Epithelial cell of proximal tubule (primary cell): ENCODE data around the gene KLHL42. TPM values are rescaled to one million over a fixed set of nuclear protein-coding genes. Genes with fewer than 3 reads are reported as not detected.

ENCODE experiments used
- DNase-seq: peaks from one replicate; pipeline ENCODE4 v3.0.0-alpha.2; 2011; ENCODE audit warnings: low read depth
- H3K4me3 ChIP-seq: 2 replicates; pipeline ENCODE4 v1.5.1; 2011; ENCODE audit warnings: low read depth, mild to moderate bottlenecking, low read length
- total RNA-seq: library from RNA; depleted of rRNA; stranded (reverse); fragments of >200 nt; gene quantifications from 2 replicates; pipeline ENCODE4 v1.2.3, GENCODE V29; 2015
- TF ChIP-seq, protein P1 (sequence below): conservative IDR thresholded peaks from 2 replicates; pipeline ENCODE4 v1.5.1; 2012; ENCODE audit warnings: low read depth, mild to moderate bottlenecking, low read length

Gene KLHL42
- total RNA-seq, 1 donor from 2014 or later = 16.9 TPM

DNA sequence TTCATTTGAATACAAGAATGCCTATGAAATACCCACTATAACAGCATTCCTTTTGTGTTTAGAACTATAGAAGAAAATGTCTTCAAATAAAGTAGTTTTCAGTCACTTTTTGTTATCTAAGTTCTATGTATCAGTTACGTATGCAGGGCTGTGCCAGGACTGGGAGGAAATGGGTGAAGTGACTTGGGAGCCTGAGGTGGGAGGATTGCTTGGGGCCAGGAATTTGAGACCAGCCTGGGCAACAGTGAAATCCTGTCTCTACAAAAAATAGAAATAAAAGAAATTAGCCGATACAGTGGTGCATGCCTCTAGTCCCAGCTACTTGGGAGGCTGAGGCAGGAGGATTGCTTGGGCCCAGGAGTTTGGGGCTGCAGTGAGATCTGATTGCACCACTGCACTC lies 22.9 kb downstream of the KLHL42 start:
- H3K4me3 ChIP-seq = no peak overlapping the region
- no peak for DNase-seq
- TF ChIP-seq, protein P1, sequence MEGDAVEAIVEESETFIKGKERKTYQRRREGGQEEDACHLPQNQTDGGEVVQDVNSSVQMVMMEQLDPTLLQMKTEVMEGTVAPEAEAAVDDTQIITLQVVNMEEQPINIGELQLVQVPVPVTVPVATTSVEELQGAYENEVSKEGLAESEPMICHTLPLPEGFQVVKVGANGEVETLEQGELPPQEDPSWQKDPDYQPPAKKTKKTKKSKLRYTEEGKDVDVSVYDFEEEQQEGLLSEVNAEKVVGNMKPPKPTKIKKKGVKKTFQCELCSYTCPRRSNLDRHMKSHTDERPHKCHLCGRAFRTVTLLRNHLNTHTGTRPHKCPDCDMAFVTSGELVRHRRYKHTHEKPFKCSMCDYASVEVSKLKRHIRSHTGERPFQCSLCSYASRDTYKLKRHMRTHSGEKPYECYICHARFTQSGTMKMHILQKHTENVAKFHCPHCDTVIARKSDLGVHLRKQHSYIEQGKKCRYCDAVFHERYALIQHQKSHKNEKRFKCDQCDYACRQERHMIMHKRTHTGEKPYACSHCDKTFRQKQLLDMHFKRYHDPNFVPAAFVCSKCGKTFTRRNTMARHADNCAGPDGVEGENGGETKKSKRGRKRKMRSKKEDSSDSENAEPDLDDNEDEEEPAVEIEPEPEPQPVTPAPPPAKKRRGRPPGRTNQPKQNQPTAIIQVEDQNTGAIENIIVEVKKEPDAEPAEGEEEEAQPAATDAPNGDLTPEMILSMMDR = no peak

DNA sequence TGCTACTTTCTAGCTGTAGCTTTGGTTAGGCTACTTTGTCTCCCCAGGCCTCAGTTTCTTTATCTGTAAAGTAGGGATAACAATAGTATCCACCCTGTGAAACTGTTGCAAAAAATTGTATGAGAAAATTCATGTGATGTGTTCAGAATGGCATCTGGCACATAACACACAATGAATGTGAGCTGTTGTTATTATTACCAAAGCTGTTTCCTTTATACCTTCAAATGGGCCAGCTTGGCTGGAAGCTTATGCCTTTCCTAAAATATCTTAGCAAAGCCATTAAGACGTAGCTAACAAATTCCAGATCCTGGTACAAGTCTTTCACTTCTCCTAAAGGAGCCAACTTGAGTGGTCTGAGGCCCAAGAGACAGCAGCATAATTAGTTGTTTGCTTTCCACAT lies 25.2 kb downstream of the KLHL42 start:
- no peak overlapping the region for H3K4me3 ChIP-seq
- TF ChIP-seq, protein P1 = no peak
- DNase-seq = no peak

DNA sequence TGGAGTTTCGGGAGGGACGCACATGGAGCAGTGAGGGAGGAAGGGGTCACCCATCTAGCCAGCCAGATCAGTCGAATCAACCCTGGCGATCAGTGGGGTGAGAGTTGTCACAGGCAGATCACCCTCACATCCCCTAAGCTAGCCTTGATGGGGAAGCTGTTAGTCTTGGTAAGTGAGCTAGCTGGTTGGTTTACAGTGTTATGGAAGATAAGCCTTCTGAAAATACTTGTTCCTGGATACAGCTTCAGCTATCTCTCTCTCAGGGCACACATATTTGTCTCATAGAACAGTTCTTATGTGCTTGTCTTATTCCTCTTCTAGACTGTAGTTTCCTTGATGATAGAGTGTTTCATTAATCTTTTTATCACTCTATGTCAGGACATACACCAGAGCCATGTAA lies 26.2 kb downstream of the KLHL42 start:
- TF ChIP-seq, protein P1 = no peak
- H3K4me3 ChIP-seq = no peak overlapping the region
- DNase-seq = no peak

DNA sequence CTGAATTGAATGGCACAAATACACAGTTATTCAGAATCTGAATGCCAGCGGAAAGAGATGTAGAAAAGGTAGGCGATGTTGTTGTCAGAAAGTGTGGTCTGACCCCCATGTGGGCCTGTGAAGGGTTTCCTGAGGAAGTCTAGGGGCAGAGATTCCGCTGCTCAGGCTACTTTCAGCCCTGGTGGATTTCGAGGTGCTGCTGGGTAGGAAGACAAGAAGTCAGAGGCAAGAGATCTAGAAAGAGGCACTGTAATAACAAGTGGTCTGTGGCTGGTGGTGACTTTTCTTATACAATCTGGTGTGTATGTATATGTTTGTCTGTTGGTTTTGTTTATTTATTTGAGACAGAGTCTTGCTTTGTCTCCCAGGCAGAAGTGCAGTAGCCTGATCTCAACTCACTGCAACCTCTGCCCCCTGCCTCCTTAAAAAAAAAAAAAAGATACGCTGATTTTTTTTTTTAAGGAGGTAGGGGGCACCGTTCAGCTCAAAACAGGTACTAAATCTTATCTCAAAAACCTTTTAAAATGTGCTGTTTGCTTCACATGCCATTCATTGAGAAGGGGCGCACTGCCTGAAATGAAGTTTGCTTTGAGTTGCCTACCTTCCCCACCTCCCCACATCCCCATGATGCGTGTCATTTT lies 27.1 kb downstream of the KLHL42 start:
- DNase-seq = no peak
- H3K4me3 ChIP-seq = no peak overlapping the region
- TF ChIP-seq, protein P1 = no peak

DNA sequence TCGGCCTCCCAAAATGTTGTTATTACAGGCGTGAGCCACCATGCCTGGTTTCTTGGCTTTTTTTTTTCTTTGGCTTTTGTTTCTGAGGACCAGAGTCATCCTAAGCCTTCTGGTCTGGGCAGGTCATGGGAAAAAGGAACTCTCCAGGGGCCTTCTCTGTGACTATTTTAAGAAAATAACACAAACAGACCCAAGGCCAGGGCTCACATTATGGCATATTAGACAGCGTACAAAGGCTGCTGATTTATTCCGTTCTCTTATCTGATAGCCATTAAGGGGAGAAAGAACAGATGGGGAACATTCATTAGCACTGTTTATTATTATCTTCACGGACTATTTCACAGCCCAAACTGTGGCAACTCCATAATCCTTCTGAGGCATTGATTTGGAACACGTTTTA lies 28.8 kb downstream of the KLHL42 start:
- DNase-seq = no peak
- TF ChIP-seq, protein P1 = no peak
- H3K4me3 ChIP-seq = no peak overlapping the region

DNA sequence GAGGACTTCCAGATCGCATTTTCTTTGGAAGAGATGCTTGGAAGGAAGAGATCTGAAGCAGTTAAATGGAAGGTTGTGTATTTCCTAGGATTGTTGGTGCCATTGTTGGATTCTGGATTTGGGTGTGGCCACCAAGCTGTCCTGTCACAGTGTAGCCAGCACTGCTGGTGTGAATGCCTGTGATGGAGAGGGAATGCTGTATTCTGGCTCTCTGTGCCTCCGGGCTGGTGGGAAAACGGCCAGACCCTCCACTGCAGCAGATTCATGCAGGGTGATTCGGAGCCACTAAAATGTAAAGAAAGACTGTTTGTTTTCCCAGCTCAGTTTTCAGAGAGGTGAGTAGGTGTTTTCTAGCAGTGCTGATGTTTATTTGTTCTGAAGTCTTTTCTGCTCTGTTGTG lies 30.7 kb downstream of the KLHL42 start:
- TF ChIP-seq, protein P1 = no peak
- no peak overlapping the region for H3K4me3 ChIP-seq
- no peak for DNase-seq

DNA sequence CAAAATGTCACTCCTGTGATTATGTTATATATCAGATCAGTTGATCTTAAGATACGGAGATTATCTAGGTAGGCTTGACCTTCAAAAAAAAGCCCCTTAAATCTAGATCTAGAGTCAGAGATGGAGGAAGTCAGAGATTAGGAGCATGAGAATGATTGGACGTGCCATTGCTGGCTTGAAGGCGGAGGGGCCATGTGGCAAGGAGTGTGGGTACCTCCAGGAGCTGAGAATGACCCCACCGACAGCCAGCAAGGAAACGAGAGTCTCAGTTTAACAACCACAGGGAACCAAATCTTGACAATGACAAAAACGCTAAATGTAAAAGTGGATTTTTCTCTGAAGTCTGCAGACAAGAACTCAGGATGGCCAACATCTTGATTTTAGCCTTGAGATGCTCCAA lies 32.5 kb downstream of the KLHL42 start:
- TF ChIP-seq, protein P1 = no peak
- no peak for DNase-seq
- H3K4me3 ChIP-seq = no peak overlapping the region
